Skeletal muscle cell (primary cell): ENCODE measurements around the gene CCDC127.
"Not testable (repeated sequence)": the region's sequence is repeated elsewhere in the genome, so short reads cannot be mapped to it uniquely, and the experiment has no call there.

Experiments used
- DNase-seq: peaks from one replicate; pipeline ENCODE4 v3.0.0-alpha.2; 2010; ENCODE audit warnings: low read depth
- H3K4me3 ChIP-seq: 2 replicates; pipeline ENCODE4 v1.5.1; 2011; ENCODE audit warnings: low read depth, mild to moderate bottlenecking, control low read depth, low read length, moderate library complexity

CCDC127 gene

DNA sequence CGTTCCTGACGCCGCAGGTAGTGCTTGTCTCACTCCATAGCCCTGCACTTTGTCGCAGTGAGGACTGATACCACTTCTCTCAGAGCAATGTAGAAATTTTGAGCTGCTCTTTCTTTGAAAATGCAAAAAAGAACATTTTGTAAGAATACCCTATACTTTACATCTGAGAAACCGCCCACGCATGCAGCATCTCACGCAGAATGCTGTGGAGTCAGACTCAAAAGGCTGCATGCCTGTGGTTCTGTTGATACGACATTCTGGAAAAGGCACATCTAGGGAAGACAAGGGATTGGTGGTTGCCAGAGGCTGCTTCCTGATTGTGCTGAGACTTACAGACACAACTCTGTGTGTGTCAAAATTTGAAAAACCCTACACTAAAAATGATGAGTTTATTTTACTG, 20.0 kb upstream of the CCDC127 start:
- H3K4me3 ChIP-seq, DNase-seq: not testable (repeated sequence)

- H3K4me3 ChIP-seq, DNase-seq: not testable (repeated sequence)
Observed at GRCh38 chr5:235527-235926, 17.6 kb upstream of the CCDC127 start.

DNA sequence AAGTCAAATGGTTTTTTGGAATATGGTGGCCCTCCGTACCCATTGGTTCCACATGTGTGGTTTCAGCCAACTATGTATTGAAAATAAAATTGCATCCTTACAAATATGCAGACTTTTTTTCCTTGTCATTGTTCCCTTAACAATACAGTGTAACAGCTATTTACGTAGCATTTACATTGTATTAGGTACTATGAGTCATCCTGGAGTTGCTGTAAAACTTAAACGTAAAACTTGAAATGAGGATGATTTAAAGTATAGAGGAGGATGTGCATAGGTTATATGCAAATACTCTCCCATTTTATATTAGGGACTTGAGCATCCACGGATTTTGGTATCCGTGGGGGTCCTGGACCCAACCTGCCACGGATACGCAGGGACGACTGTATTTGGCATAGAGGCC, 16.5 kb upstream of the CCDC127 start:
- H3K4me3 ChIP-seq: no peak overlapping the region
- no peak for DNase-seq

DNA sequence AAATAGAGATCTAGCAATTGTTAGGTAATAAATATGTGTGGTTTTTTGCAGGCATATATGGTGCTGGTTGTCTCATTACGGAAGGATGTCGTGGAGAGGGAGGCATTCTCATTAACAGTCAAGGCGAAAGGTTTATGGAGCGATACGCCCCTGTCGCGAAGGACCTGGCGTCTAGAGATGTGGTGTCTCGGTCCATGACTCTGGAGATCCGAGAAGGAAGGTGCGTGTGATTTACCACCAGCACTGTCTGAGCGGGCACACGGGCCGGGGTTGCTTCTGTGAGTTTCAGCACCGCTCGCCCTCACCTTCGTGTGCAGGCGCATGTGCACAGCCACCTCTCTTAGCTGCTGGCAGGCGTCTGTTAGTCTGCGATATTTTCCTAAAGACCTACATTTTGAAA, 15.5 kb upstream of the CCDC127 start:
- not testable (repeated sequence) for DNase-seq, H3K4me3 ChIP-seq

DNA sequence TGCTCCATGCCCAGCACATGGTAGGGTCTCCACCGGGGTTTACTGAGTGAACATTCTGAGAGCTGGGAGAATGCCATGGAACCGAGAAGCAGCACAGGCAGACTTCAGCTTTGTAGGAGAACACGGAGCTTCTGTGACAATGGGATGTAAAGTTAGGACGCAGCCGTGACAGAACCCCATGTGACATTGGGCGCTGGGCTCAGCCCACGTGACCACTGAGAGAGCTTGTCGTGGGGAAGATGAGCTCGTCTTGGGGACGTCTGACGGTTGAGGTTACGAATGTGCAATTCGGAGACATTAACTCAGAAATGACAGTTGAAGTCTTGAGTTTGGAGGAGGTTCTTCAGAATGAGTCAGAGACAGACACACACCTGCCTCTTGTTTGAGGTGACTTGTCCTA, 13.7 kb upstream of the CCDC127 start:
- no peak overlapping the region for H3K4me3 ChIP-seq
- DNase-seq: no peak

DNA sequence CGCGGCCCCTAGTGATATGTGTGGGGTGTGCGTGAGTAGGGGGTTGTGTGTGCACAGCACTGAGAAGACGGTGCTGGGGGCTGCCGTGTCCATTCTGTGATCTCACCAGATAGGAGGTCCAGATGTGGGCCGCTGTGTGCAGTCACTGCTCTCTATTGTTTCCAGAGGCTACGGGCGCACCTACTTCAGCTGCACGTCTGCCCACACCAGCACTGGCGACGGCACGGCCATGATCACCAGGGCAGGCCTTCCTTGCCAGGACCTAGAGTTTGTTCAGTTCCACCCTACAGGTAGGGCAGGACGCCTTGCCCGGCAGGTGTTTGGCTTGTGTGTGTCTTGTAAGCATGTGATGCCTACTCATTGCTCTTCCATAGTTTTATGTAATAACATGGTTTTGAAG, 12.8 kb upstream of the CCDC127 start:
- H3K4me3 ChIP-seq: no peak overlapping the region
- DNase-seq: no peak

- no peak overlapping the region for H3K4me3 ChIP-seq
- DNase-seq: no peak
Observed at GRCh38 chr5:228886-229285, 10.9 kb upstream of the CCDC127 start.

DNA sequence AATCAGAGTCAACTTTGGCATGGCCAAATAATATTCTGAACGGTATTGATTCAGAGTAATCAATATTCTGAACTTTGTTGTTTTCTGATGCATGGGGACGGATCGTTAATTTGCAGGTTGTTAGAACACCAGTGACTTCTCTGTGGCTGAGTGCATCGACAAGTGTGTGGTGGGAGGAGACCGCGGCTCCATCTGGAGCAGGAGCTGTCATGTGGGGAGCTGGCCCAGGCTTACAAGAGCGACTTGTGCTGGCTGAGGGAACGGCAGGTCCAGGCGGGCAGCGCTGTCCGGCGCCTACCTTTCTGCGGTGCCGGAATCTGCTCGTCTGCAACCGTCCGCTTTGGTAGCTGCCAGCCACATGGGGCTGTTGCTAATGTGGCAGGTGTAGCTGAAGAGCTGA, 9.4 kb upstream of the CCDC127 start:
- DNase-seq, H3K4me3 ChIP-seq: not testable (repeated sequence)

DNA sequence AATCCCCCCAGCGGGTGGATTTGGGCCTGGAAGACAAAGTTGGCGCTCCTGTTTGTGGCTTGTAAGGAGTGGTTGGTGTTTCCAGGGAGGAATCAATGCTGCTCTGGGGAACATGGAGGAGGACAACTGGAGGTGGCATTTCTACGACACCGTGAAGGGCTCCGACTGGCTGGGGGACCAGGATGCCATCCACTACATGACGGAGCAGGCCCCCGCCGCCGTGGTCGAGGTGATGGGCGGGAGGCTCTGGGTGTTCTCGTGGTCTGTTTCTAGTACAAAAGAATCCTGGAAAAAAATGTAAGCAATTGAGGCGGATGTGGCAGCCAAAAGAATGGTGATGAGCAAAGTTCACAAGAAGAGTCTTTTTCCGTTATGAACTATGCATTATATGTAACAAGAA, 7.4 kb upstream of the CCDC127 start:
- H3K4me3 ChIP-seq: no peak overlapping the region
- no peak for DNase-seq

GRCh38 chr5:223791-224190, 5.8 kb upstream of the CCDC127 start:
- no peak overlapping the region for H3K4me3 ChIP-seq
- no peak for DNase-seq

DNA sequence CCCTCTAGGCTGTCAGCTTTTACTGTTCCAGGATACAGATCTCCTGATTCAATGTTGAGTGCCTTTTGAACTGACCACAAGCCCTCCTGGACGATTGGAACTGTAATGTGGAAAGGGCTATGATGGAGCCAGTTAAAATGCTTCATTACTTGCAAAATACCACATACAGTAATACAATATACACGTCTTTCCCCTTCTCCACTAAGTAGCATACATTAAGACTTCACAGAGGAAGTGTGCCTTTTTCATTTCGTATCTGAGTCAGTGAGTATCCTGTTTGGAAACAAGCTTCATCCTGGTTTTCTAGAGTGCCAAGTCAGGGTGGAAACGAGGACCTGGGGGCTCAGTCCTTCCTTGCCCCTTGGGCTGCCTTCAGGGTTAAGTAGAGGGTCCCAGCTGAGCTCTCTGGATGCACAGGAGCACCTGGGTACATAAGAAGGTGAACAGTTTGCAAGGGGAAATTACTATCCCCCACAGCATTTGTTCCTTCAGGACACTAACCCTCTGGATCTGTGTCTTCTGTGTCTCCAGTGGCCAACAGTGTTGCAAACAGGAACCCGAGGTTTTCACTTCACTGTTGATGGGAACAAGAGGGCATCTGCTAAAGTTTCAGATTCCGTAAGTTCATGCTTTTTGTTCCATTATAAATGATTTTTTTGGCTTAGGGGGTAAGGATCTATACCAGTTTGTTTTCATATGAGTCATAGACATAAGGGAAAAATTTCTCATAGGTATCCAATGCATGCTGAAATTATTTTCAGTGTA, 5.2 kb upstream of the CCDC127 start:
- not testable (repeated sequence) for DNase-seq, H3K4me3 ChIP-seq

DNA sequence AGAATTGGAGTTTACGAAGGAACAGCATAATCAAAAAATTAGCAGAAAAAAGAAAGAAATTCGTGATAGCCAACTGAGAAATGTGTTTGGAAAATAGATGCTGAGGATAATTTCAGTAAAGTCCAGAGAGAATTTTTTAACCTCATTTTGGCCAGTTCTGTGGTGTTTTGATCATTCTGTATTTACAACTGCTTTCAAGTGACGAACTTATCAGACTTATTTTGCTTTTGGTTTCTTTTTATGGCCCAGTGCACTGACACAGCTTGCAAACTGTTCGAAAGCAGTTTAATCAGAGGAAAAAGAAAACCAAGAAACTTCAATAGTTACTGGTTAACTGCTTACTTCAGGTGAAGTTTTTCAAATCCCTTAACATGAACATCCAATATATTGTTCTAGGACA, 2.0 kb upstream of the CCDC127 start:
- peak overlapping the region; percentile 97 for H3K4me3 ChIP-seq
- no peak for DNase-seq

DNA sequence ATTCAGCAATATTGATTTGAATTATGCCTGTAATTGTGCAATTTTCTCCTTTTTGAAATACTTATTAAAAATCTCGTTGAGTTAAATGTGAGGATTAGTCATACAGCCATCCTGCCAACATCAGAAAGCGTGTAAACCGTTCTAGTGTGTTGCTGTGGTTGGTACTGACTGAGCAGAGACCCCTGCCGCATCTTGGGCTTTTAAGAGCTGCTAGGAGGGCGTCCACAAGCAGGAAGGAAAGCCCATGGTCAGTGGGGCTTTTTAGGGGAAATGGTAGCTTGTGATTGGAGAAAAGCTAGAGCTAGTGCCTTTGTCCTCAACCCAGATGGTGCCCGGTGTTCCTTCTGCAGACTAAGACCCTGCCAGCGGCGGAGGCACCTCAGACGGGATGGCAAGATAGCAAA, 1.5 kb upstream of the CCDC127 start:
- H3K4me3 ChIP-seq: peak overlapping the region; percentile 97

GRCh38 chr5:218457-219291, 721 bp upstream of the CCDC127 start:
- no peak for DNase-seq
- H3K4me3 ChIP-seq: peak overlapping the region; percentile 97

More for the DNA sequence above, 1.5 kb upstream of the CCDC127 start:
- no peak for DNase-seq

DNA sequence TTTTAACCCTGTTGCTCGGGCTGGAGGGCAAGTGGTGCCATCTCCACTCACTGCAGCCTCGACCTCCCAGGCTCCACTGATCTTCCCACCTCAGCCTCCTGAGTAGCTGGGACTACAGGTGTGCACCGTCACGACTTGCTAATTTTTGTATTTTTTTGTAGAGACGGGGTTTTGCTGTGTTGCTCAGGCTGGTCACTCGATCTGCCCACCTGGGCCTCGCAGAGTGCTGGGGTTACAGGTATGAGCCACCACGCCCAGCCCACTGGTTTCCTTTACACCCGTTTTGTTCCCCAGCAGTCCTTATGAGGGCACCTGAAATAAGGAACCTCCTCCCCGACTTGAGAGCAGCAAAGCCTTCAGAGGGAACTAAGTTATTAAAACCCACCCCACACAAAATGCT, 1.9 kb downstream of the CCDC127 start:
- not testable (repeated sequence) for H3K4me3 ChIP-seq, DNase-seq

DNA sequence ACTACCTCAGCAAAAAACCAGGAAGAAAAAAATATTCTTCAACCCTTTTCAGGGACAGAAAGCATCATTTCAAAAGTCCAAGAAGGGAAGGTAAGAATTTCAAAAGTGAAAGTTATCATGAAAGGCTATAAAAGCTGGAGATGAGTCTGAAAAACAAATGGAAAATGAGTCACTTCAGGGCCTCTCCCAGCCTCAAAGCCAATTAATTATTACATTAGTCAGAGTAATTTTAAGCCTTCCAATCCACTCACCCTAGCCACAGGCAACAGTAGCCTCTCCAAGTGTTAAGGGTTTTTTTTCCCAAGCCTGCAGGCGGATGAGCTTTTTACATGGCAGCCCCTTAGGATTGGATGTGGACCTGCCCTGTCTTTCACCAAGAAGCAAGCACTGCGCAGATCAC, 2.7 kb downstream of the CCDC127 start:
- not testable (repeated sequence) for H3K4me3 ChIP-seq, DNase-seq

- no peak for DNase-seq
- H3K4me3 ChIP-seq: no peak overlapping the region
Observed at GRCh38 chr5:213803-214395, 4.1 kb downstream of the CCDC127 start.

DNA sequence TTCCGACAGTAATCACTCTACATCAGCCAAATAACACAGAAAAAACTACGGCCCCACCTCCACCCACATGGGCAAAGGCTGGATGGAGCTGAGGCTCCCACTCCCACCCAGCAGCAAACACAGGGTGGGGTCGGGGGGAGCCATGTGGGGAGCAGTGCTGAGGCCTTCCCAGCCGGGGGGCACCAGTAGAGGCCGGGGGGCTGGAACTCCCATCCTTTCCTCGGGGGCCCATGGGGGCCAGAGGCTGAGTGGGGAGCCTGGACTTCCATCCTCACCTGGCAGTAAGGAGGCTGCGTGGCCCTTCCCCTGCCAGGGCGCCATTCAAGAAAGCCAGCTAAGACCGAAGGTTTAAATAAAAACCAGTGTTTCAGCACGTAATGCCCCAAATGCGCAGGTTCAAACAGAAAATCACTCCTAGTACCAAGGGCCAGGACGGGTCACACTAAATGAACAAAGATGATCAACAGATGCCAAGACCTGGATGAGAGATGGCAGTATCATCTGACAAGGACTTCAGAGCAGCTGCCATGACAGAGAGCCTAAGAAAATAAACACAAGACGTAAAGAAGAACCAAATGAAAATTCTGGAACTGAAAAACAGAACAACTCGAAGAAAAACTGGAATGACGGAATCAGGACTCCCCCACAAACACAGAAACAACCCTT, 9.4 kb downstream of the CCDC127 start:
- H3K4me3 ChIP-seq: no peak overlapping the region
- DNase-seq: no peak

DNA sequence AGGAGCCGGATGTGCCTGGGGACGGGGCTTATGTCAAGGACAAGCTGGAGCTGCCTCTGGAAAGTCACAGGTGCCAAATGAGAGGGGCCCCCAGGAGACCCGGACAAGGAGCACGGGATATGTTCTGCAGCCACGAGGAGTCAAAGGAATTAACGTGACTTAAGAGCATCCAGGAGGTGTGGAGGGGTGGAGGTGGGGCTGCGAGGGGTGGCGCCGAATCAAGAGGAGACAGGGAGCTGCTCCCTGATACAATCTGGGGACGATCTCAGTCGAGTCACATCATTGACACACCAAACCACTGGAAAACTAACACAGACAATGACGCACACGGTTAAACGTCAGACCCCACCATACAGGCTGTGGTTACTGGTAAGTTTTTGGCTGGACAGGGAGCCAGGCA, 10.4 kb downstream of the CCDC127 start:
- DNase-seq: peak; percentile 32
- H3K4me3 ChIP-seq: no peak overlapping the region
